GM18498 (cell line): Measurements from ENCODE around the gene GNB1.

Experiments
- ATAC-seq: cut with Tn5 transposase; IDR thresholded peaks from one replicate; pipeline ENCODE4 v1.9.1; 2021; ENCODE audit warnings: mild to moderate bottlenecking, moderate library complexity; ENCODE audit not compliant: unreplicated experiment

Gene GNB1

DNA sequence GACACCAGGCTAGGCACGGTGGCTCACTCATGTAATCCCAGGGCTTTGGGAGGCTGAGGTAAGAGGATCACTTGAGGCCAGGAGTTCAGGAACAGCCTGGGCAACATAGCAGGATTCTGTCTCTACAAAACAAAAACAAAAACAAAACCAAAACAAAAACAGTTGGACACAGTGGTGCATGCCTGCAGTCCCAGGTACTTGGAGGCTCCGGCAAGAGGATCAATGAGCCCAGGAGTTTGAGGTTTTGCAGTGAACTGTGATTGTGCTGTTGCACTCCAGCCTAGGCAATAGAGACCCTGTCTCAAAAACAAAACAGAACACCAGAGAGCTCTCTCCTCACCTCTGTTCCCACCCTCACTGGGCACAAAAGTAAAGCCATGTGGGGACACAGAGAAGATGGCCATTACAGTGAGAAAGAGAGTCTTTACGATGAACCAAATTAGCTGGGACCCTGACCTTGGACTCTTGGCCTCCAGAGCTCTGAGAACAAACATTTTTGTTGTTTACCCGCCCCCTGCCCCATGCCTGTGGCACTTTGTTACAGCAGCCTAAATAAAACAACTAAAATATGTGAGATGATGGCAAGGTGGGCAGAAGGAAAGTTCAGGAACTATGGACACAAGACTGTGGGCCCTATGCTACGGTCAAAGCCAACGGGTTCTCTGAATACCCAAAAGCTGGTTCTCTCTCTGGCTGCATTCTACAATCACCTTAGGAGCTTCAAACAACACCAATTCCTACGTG lies 122.5 kb downstream of the GNB1 start:
- ATAC-seq = no peak

DNA sequence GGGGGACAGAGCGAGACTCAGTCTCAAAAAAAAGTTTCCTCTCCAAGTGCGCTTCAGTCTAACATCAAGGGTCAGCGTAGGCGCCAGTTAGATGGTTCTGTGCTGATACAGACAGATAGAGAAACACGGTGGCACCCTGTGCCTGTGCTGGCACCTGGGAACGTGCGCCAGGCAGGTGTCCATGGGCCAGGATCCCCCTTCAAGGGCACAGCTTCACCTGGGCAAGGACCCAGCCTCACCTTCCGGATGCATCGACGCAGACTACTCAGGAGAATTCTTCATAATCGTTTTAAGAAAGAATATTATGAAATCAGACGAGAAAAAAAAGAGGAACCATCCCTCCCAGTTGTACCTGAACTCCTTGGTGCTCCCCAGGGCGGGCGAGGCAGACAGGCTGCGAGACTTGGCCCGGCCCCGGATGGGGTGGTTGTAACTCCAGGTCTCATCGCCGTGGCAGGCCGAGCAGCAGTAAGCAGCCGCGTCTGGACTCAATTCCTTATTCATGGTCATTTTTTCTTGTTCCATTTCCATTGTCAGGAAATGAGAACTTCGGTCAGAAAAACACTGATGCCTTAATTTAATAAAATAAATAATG lies 125.9 kb downstream of the GNB1 start:
- no peak for ATAC-seq

DNA sequence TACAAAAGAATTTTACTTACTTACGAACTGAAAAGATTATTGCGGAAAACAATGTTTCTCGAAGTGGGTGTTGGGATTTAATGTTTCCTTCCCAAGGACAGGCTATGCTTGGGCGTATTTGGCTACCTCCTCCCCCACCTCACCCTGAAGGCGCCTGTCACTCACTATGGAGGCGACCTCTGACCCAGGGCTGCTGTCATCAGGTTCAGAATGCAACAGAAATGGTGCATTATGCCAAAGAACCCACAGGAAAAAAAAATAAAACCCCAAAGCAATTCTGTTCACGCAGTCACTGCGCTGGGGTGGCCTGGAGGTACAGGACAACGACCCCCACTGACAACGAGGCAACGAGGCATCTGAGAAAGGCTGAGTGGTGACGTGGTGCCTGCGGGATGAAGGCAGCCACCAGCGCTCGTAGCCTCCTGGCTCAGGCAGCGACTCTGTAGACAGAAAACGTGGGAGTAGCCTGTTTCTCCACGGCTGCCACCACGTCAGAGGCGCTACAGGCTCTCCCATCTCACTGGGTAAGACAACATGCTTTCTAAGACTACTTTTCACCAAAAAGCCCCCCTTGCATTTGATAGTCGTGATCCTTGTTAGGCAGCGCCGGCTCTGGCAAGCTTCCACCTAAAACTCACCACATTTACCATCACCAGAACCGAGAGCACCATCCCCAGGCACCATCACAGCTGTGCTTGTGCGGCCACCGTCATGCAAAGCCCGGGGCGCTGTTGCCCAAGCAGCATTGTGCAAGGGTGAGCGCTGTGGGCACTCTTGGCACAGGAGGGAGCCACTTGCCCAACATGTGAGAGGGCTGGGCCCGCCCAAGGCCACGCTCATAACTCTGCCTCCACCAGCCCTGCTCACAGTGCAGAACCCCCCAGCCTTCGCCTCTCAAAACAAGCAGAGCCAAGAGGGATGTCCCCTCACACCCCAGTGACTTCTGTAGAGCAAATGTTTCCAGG lies 126.9 kb downstream of the GNB1 start:
- ATAC-seq = no peak

DNA sequence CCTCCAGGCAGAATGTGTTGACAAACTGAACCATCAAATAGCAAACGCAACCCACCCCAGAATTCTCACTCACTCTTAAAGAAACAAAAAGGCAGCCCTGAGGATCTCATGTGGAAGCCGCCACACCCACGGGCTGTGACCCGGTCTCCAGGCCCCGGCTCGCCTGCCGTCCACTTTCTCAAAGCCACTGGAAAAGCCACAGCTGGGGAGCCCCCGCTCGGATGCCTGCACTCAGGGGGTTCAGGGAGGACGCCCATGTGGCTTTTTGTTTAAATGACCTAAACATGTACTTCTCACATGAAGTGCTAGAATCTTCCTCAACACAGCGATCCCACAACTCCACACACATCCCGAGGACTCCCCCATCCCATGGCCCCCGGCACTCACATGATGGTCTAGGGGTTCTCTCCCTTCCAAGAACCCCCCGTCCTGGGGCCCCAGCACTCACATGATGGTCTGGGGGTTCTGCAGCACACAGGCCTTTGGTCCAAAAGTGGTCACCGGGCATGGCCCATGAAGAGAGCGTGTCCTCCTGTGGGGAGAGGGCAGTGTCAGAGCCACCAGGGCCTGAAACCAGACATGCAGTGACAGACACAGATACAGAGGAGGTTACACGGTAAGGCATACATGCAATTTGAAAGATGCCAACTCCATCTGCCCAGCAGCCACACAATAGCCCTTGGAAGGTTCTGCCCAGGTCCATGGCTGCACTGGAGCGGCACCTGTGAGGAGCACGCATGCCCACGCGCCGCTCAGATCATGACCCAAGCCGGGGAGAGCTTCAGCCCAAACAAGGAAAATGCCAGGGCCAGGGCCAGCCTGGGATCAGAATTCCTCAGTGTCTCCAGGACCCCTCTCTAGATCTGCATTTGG lies 129.1 kb downstream of the GNB1 start:
- ATAC-seq = no peak

DNA sequence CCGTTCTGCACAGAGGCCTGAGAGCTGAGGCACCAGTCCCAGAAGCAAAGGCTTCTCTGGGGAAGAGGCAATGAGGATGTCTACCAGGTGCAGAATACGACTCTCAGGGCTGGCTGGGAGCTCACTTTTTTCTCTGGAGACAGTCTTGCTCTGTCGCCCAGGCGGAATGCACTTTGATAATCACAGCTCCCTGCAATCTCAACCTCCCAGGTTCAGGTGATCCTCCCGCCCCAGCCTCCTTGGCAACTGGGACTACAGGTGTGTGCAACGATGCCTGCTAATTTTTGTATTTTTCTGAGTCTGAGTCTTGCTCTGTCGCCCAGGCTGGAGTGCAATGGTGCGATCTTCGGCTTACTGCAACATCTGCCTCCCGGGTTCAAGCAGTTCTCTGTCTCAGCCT lies 130.2 kb downstream of the GNB1 start:
- ATAC-seq = no peak

DNA sequence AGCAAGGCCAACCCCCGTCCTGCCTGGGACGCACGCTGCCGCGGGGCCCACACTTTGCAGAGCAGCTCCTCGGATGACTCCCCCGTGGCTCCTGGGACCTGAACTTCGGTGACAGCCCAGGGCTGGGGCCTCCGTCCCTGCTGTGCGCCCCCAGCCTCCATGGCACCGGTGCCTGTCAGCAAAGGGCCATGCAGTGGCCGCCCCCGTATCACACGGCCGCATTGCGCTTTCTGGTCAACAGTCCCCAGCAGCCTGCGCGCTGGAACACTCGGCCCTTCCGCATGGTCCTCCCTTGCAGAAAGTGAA lies 130.6 kb downstream of the GNB1 start:
- ATAC-seq = no peak

DNA sequence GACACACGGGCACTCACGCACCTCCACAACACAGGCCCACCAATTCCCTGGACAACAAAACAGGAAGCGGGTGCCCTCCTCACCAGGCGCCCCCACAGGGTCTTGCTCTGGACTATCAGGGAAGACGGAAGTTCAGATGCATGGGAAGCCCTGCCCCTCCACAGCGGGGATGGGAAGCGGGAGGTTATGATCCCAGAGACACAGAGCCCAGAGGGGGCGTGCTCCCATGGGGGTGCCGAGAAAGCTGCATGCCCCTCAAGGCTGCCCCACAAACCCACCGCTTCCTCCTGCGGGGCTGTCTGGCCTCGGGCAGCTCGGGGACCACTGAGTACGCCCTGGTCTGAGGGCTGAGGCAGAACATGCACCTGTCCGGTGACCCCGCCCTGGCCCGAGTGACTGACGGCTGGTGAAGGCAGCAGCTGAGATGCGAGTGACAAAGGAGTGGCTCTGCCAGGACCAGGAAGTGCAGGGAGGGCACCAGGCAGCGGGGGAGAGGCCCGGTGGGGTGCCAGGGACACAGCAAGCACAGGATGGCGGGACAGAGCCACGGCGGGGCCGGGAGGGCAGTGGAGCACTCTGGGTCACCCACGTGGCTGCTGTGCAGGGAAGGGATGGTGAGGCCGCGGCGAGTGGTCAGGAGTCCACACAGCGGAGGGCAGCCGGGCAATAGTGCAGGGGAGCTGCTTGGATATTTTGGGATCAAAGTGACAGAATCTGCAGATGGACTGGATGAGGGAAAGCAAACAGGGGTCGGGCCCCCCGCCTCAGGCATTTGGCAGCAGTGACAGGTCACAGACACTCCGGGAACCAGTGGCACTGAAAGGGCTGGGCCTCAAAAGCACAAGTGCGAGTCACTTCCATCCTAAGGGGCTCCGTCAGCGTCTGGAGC lies 131.2 kb downstream of the GNB1 start:
- ATAC-seq = no peak

DNA sequence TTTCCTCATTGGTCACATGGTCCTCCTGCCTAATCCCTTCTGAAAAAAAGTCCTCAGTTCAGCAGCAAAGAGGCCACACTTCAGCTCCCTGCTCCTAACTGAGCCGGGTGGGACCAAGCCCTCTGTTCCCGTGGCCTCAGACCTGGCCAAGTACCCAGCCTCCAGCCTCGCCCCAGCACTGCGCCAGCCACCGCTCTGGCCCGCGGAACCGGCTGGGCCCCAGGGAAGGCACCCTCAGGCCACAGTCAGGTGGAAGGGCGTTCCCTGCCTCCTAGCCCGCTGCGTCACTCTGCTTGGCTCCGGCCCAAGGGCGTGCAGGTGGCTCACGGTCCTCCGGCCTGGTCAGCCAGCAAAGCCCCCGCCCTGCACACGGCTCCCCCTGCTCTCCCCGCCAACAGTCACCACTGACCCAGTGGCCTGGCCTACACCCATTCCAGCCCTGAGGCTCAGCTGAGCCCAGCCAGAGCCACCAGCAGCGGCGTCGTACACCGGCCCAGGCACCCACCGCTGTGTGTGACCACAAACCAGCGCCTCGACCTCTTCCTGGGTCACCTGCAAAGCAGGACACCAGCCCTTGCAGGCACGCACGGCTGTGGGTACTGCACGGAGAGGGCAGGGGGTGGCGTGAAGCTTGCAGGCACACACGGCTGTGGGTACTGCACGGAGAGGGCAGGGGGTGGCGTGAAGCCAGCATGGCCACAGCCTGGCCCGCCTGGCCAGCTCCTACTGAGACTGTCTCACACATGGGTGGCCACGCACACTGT lies 132.0 kb downstream of the GNB1 start:
- no peak for ATAC-seq

DNA sequence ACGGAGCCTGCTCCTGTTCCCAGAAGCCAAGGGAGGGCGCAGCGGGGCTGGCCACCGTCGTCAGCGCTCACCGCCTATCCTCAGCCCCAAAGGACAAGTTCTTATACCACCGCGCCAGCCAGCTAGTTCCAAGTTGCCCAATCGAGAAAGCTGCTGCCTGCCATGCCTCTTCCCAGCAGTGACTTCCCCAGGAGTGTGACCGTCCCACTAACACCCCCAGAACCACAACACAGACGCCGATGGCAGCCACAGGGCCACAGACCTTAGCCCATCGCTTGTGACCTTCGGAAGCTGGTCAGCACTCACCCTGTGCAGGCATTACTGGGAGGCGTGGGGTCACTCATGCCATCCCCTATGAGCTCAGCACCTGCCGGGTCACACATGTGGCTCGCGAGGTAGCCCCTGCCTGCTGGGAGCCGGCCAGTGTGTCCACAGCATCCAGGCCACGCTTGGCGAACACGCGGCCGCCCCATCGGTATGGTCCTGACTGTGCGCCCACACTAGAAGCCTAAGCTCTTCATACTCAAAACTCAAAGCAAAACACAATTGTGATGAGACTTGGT lies 132.7 kb downstream of the GNB1 start:
- ATAC-seq = no peak

DNA sequence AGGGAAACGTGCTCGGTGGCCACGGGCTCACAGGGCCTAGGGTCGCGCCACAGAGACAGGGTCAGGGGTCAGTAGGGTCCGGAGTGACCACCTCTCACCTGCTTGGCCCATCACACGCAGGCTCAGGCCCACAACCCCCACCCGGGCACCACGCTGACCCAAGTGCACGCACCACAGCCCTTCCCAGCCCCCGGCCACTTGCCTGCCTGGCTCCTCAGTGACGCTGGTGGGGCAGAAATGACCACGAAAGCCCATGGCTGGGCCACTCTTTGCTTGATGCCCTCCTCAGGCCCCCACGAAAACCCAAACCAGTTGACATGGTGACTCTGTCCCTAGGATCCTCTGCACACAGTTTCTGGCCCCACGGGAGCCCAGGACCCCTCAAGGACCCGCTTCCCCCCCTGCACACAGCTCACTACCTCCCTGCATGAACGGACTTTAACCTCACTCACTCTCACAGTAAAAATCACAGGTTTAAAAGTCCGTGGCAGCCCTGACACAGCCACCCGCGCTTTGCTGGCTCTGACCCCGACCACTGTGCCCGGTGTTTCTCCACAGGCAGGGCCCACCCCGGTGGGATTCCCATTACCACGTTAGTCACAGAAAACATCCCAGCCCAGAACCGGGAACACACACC lies 133.3 kb downstream of the GNB1 start:
- ATAC-seq = no peak

DNA sequence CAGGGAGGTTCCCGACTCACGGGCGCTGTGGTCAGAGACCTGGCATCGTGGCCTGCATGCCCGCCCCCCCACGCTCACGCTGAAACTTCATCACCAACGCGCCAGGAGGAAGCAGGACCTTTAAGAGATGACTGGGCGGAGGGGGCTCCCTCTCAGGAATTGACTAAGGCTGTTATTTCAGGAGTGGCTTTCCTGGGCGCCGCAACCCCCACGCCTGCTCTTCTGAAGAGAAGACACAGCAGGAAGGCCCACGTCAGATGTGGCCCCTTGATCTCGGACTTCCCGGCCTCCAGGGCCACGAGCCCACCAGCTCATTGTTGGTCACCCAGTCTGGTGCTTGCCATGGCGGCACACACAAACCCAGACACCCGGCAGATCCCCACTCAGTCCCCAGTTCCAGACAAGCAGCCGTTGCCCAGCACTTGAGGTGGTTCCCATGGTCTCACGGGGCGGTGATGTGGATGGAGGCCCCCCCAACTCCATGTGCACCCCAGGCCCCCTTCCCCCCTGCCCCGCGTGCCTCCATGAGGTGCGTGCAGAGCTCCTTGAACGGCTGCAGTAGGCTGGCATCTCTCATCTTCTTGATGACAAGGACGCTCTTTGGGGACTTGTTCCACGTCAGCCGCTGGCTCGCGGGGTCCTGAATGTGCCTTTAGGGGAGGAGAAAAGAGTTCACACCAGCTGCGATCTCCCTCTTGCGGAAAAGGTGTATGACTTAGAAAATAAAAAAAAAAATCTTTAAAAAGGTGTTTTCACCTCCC lies 134.0 kb downstream of the GNB1 start:
- ATAC-seq = no peak

DNA sequence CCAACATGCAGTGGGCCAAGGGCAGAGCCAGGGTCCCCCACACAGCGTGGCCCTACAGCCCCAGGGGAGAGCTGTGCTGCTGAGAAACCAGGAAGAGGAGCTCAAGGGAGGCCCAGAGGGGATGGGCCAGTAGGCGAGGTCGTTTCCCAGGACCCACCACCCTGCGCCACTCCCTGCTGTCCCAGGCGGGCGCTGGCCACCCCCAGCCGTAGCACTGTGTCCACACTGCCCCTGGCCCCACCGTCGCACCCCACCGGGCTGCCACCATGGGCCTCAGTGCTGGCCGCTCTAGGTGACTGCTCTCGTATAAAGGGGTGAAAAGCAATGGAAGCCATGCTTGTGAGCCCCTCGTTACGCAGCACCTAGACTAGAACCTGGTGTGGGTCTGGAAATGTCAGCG lies 135.0 kb downstream of the GNB1 start:
- no peak for ATAC-seq

DNA sequence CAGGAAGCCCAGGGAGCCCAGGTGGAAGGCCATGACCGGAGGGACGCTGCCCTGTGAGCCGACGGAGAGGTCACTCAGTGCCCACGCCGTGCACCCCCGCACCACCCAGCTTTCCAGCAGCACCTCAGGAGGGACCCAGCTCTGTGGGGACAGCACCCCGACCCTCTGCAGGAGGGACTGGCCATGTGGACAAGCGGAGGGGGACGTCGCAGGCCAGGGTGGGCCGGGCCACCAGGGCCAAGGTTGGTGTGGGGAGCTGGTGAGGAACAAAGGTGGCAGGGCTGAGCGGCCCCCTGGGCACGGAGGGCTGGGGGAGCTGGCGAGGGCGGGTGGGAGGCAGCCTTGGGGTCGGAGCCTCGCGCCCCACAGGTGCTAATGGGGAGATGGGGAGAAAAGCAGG lies 135.5 kb downstream of the GNB1 start:
- no peak for ATAC-seq

DNA sequence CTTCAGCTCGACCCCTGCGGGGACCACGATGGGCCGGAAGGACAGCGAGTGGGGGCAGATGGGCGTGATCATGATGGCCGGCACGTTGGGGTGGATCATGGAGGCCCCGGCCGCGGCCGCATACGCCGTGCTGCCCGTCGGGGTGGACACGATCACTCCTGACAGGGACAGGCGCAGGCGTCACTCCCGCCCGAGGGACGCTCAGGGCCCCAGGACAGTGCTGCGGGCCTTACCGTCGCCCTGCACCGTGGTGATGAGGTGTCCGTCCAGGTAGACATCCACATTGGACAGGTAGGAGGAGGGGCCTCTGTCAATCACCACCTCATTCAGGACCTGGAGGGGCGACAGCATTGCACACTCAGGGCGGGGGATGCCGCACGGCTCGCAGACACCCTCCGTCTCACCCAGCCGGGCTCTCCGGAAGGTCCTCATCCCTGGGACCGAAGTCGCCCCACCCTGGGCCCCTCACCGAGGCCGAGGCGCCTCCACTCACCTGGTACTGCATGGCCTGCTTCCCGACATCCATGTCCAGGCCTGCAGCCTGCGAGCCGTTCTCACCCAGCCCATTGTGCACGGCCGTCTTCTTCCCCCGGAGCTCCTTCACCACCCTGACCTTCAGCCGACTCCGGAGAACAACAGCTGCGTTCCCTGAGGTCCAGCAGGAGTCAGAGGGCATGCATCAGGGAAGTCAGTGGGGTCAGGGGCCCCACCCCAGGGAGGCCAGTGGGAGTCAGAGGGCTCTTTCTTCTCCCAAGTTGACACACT lies 136.7 kb downstream of the GNB1 start:
- no peak for ATAC-seq

DNA sequence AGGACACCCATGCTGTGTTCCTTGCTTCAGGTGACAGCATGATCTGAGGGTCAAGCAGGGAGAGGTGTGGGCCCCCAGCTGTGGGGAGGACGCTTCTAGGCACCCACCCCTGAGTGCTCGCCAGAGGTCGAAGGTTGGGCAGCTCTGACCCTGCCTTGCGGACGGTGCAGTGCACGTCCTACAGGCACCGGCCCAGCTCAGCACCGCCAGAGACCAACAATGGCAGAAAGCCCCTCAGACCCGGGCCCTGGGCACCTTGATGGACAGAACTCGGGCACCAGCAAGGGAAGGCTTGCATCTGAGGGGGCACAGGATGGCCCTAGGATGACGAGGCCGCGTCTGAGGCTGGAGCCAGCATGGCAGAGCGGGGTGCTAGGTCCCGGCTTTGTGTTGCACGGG lies 137.3 kb downstream of the GNB1 start:
- no peak for ATAC-seq

DNA sequence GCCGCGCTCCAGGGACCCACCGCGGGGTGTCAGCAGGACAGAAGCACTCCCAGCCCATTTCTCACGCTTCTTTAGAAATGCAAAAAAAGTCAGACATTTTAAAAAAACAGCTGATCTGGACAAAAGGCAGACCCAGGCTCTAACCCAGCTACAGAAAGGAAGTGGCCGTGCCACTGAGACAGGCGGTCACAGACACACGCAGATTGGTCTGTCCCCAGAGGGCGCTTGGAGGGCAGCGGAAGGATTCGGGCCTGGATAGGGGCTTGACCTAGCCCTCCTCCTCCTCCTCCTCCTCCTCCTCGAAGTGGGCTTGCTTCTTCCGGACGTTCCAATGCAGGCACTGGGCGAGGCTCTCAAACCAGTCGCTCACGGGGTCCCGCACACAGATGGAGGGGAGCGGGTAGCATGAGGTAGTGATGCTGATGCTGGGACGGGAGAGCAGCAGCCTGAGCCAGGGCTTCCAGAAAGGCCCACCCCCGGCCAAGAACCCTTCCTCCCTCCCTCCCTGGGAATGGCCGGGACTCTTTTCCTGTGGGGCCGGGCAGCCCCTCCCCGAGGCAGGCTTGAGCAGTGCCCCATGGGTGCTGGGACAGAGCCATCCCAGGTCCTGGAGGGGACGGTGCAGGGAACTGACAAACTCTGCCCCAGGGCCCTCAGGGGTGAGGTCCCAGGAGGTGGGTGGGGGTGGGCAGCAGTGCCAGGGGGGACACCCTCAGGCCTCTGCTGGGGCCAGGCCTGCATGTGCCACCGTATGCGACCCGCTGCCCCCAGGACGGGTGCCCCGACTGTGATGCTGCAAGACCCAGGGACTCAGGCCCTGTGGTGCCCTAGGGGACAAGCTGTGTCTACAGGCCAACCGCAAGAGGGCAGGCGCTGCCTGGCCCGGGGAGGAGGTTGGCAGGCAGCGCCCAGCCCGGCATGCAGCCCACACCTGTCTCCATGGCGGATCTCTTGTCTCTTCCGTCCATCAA lies 138.0 kb downstream of the GNB1 start:
- ATAC-seq = no peak
